Calu3 (cell line): Measurements from ENCODE around the gene DSTYK. TPM values are rescaled to one million over a fixed set of nuclear protein-coding genes. Genes with fewer than 3 reads are reported as not detected.
"Not testable (repeated sequence)": the region's sequence is repeated elsewhere in the genome, so short reads cannot be mapped to it uniquely, and the experiment has no call there.

Source experiments
- BruUV-seq: library from RNA; stranded (reverse); fragments of 400-500 nt; replicated peaks from 2 replicates; lab custom pipeline; 2021; lab: Mats Ljungman, UMichigan
- CTCF ChIA-PET: fragments of 300-600 bp; sonication (Branson Sonifier 250); formaldehyde crosslinking; loops from one replicate; lab custom pipeline; 2022; ENCODE audit warnings: antibody characterized with exemption; lab: Charles Lee
- DNase-seq: peaks from one replicate; pipeline ENCODE4 v3.0.0; 2022
- H3K27ac Mint-ChIP-seq: one replicate; pipeline ENCODE4 v1.8.0; 2022; ENCODE audit warnings: mixed read lengths; ENCODE audit not compliant: unreplicated experiment
- H3K27me3 Mint-ChIP-seq: one replicate; pipeline ENCODE4 v1.8.0; 2022; ENCODE audit warnings: mixed read lengths; ENCODE audit not compliant: unreplicated experiment
- H3K36me3 Mint-ChIP-seq: one replicate; pipeline ENCODE4 v1.8.0; 2022; ENCODE audit warnings: mild to moderate bottlenecking, moderate library complexity, mixed read lengths; ENCODE audit not compliant: insufficient read depth, unreplicated experiment
- H3K4me1 Mint-ChIP-seq: one replicate; pipeline ENCODE4 v1.8.0; 2022; ENCODE audit warnings: mild to moderate bottlenecking, low read depth, mixed read lengths; ENCODE audit not compliant: unreplicated experiment
- H3K4me3 Mint-ChIP-seq: one replicate; pipeline ENCODE4 v1.8.0; 2022; ENCODE audit warnings: mild to moderate bottlenecking, low read depth, moderate library complexity, mixed read lengths; ENCODE audit not compliant: unreplicated experiment
- H3K9me3 Mint-ChIP-seq: one replicate; pipeline ENCODE4 v1.8.0; 2022; ENCODE audit warnings: low read depth, mixed read lengths; ENCODE audit not compliant: unreplicated experiment
- intact Hi-C: fragments of 100-400 bp; cut with micrococcal nuclease; formaldehyde crosslinking; loops from one replicate; pipeline ENCODE4 v1.10.0; 2022; ENCODE audit not compliant: unreplicated experiment
- total RNA-seq: library from RNA; stranded (reverse); gene quantifications from 2 replicates; pipeline ENCODE4 v1.2.3, GENCODE V29; 2022
- TF ChIP-seq, protein P1 (sequence below): fragments of 200-600 bp; IDR thresholded peaks from one replicate; pipeline ENCODE4 v1.8.0; 2022; ENCODE audit warnings: antibody characterized with exemption; ENCODE audit not compliant: unreplicated experiment

The DSTYK gene
- total RNA-seq, 1 experiment from 2014 or later: 8.3 TPM

DNA sequence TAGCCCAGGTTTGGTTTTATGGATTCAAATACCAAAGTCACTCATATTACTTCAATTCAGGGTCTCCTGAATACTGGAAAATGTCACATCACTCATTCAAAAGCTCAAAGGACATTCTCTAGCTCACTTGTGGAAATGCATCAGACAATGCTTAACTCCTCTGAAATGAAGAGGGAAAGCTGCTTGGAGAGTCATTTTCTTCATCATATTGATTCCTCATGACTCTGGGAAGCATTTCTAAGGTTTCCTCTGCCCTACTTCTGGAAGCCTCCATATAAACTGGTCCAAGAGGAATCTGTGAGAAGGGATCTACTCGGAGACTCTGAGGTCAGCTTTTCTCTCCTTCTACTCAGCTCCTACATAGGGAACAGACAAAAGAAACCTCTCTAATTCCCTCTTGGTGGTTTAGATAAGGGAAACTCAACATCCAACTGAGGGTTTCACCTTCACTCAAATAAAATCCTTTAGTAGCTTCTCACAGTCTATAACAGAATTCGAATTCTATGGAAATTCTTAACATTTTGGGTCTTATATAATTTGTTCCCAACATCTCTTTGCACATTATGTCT is 53.4 kb downstream of the DSTYK start:
- Mint-ChIP-seq H3K9me3 (peaks cover 4% of the 10 kb centered on the region), H3K36me3 (peaks cover 15% of the 10 kb centered on the region), H3K27ac (no peak overlapping the region), H3K27me3 (no peaks in the 10 kb centered on the region), H3K4me3 (no peak overlapping the region), H3K4me1 (no peaks in the 10 kb centered on the region)
- TF ChIP-seq, protein P1, sequence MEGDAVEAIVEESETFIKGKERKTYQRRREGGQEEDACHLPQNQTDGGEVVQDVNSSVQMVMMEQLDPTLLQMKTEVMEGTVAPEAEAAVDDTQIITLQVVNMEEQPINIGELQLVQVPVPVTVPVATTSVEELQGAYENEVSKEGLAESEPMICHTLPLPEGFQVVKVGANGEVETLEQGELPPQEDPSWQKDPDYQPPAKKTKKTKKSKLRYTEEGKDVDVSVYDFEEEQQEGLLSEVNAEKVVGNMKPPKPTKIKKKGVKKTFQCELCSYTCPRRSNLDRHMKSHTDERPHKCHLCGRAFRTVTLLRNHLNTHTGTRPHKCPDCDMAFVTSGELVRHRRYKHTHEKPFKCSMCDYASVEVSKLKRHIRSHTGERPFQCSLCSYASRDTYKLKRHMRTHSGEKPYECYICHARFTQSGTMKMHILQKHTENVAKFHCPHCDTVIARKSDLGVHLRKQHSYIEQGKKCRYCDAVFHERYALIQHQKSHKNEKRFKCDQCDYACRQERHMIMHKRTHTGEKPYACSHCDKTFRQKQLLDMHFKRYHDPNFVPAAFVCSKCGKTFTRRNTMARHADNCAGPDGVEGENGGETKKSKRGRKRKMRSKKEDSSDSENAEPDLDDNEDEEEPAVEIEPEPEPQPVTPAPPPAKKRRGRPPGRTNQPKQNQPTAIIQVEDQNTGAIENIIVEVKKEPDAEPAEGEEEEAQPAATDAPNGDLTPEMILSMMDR: no peak
- CTCF ChIA-PET: interaction anchor here (0.6 to 1.1 kb wide), 2 partner anchors 17 to 1334 kb away, joined by 3 to 4 read pairs; no protein-coding TSS in a partner anchor
- intact Hi-C loops: no loop called here
- no TSS peak for BruUV-seq
- no peak for DNase-seq

DNA sequence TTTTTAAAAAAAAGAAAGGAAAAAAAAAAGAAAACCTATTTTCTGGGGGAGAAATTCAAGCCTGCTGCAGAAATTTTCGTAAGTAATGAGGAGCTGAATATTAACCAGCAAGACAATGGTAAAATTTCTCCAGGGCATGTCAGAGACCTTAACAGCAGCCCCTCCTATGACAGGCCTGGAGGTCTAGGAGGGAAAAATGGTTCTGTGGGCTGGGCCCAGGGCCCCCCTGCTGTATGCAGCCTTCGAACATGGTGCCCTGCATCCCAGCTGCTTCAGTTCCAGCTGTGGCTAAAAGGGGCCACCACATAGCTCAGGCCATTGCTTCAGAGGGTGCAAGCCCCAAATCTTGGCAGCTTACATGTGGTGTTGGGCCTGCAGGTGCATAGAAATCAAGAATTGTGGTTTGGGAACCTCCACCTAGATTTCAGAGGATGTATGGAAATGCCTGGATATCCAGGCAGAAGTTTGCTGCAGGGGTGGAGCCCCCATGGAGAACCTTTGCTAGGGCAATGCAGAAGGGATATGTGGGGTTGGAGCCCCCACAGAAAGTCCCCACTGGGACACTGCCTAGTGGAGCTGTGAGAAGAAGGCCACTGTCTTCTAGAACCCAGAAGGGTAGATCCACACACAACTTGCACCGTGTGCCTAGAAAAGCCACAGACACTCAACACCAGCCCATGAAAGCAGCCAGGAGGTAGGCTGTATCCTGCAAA is 55.7 kb downstream of the DSTYK start:
- H3K27ac Mint-ChIP-seq, CTCF ChIA-PET, DNase-seq, H3K9me3 Mint-ChIP-seq, intact Hi-C loops, H3K27me3 Mint-ChIP-seq, BruUV-seq, H3K4me1 Mint-ChIP-seq, H3K4me3 Mint-ChIP-seq: not testable (repeated sequence)
- H3K36me3 Mint-ChIP-seq: peaks cover 15% of the 10 kb centered on the region

DNA sequence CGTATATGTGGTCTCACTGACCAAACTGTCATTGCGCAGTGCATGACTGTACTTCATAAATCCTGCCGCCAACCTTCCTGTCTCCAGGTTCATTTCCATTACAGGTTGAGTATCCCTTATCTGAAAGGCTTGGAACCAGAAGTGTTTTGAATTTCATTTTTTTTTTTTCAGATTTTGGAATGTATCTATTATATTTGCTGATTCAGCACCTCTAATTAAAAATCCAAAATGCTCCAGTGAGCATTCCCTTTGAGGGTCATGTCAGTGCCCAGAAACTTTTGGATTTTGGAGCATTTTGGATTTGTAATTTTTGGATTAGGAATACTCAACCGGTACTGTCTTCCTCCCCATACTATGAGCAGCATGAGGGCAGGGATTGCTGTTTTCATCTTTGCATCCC is 59.0 kb downstream of the DSTYK start:
- no peak for DNase-seq
- peaks cover 15% of the 10 kb centered on the region for H3K36me3 Mint-ChIP-seq
- peaks cover 4% of the 10 kb centered on the region for H3K9me3 Mint-ChIP-seq
- CTCF ChIA-PET: no interaction called here
- TF ChIP-seq, protein P1: no peak
- H3K4me3 Mint-ChIP-seq: no peak overlapping the region
- no TSS peak for BruUV-seq
- intact Hi-C loops: no loop called here
- no peaks in the 10 kb centered on the region for H3K4me1 Mint-ChIP-seq
- H3K27me3 Mint-ChIP-seq: no peaks in the 10 kb centered on the region
- H3K27ac Mint-ChIP-seq: no peak overlapping the region

DNA sequence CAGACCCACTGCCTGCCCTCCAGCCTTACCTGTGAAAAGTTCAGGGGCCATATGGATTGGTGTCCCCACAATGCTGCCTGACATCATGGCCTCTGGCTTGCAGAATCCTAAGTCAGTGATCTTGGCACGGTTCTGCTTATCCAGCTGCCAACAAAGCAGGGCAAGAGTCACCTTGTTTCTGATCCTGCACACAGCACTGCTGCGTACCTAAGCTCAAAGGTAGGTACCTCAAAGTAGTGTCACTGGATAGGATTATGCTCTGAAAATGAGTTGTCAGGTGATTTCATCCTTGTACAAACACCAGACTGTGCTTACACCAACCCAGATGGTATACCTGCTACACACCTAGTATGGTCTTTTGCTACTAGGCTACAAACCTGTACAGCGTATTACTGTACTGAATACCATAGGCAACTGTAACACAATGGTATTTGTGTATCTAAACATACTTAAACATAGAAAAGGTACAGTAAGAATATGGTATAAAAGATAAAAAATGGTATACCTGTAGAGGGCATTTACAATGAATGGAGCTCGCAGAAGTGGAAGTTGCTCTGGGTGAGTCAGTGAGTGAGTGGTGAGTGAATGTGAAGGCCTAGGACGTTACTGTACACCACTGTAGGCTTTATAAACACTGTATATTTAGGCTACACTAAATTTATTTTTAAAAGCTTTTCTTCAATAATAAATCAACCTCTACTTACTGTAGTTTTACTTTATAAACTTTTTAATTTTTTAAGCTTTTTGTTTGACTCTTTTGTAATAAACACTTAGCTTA is 60.7 kb downstream of the DSTYK start:
- Mint-ChIP-seq H3K27ac (no peak overlapping the region), H3K36me3 (peaks cover 15% of the 10 kb centered on the region), H3K9me3 (peaks cover 4% of the 10 kb centered on the region), H3K27me3 (no peaks in the 10 kb centered on the region), H3K4me1 (no peaks in the 10 kb centered on the region), H3K4me3 (no peak overlapping the region)
- intact Hi-C loops: no loop called here
- no TSS peak for BruUV-seq
- TF ChIP-seq, protein P1: no peak
- DNase-seq: no peak
- CTCF ChIA-PET: interaction anchor here (0.6 to 0.7 kb wide), 2 partner anchors 17 to 74 kb away, joined by 3 to 4 read pairs; no protein-coding TSS in a partner anchor
